ENCODE results near the gene AMOTL2.

The AMOTL2 gene

DNA sequence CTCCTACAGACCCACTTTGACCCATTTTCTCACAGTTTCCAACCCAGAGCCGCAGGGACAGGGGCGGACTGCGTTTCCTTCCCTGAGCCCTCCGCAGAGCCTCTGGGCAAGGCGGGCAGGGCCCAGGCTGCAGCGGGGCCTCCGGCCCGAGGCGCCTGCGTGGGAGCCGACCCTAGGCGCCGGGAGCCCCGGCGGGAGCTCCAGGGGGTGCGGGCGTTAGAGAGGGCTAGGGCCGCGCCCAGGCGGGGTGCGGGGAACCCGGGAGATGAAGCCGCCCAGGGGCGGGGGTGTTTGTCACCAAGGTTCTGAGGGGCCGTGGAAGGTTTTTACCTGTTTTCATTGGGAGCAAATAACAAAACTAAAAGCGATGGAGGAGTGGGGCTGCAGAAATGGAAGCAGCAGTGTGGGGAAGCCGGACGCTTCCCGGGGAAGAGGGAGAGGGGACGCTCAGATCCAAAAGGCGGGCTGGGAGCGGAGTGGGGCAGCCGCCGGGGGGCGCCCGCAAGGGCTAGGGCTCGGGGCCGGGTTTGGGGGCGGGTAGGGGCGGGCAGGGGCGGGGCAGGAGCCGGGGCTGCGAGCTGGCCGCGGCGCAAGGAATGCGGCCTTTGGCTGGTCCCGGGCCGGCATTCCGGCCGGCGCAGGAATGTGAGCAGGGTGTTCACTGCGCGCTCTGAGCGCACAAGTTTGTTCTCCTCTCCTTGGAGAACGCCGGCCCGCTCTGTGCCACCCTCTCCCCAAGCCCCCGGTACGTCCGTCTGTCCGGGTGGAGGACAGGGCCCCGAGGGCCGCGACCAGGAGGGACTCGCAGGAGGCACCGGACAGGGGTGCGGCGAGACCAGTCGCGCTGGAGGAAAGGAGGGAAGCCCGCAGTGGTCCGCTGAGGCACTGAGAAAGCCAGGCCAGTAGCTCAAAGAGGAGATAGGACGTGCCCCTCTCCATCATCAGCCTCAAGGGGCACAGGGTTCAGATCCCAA is 61.1 kb downstream of the AMOTL2 start:
- no peak for DNase-seq

DNA sequence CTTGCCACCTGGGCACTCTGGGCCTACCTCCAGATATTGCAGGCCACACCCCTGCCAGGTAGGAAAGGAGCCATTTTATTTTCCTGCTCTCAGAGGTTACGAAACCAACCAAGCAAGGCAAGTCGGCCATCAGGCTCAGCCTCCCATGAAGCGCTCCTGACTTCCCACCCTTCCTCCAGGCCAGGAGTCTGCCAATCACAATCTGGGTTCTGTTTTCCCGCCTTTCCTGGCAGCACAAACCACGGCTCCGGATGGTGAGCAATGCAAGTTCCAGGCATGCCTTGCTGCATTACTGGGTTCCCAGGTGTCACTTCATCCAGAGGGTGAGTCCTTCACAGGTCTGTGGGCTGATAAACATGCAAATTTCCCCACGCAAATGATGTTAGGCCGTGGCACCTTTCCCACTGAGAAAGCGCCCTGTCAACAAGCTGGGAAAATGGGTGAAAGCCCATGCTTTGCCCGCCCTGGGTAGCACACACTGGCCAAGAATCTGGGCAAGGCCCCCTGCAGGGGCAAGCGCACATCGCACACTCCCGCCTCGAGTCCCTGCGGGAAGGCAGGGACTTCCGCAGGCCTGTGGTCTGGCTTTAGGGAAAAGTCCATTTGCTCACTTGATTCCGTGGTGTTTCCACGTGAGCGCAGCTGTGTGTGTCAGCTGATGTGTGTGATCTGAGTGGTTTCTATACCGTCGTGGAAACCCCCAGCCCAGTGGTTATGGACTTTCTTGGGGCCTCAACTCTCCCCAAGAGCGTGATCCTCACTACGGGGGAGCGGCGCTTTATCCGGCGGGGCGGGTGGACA is 62.0 kb downstream of the AMOTL2 start:
- DNase-seq = no peak

DNA sequence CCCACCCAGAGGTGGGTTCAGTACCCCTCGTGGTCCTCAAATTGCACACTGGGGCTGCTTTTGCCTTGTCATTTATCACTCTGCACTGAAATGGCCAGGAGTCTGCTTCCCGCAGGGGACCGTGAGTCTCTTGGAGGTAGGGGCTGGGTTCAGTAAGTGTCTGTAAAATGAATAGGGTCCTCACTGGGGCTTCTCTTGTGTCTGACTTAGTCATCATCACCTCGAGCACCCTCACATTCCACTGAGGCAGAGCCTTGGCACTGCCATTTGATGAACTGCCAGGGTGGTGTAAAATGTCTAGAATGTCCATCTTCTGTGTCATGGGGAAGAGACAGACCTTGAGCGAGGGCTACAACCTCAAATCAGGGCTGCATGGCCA is 62.6 kb downstream of the AMOTL2 start:
- DNase-seq = no peak

DNA sequence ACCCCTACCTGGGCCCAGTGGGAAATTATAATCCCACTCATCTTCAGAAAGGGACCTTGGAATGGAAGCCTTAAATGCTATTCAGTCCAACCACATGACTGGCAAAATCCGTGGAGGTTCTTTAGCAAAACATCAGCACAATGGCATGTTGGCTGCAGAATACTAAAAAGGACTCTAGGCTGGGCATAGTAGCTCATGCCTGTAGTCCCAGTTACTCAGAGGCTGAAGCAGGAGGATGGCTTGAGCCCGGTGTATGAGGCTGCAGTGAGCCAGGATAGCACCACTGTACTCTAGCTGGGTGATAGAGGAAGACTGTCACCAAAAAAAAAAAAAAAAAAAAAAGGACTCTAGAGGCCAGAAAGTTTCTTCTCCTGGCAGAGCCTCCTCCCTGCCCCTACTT is 63.0 kb downstream of the AMOTL2 start:
- DNase-seq = no peak

DNA sequence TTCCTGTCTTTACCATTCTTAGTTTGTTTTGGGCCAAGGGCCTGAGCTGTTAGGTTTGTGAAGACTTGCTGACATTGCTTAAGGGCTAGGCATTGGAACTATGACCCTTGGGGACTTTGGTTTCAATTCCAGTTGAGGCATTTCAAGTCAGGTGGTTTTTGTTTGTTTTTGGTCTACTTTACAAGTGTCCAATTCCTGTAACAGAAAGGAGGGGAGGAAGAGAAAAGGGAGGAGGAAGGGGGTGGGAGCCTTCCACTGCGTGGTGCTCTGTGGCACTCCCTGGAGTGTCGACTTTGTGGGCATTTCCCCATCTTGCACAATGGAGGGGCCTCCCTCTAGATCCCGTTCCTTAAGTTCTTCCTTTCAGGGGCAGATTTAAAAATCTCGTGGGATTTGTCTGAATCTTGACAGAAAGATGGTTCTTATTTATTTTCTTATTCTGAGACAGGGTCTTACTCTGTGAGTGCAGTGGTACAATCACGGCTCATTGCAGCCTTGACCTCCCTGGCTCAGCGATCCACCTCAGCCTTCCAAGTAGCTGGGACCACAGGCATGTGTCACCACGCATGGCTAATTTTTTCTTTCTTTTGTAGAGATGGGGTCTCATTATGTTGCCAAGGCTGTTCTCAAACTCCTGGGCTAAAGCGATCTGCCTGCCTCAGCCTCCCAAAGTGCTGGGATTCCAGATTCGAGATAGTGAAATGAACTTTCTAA is 64.1 kb downstream of the AMOTL2 start:
- DNase-seq = no peak

DNA sequence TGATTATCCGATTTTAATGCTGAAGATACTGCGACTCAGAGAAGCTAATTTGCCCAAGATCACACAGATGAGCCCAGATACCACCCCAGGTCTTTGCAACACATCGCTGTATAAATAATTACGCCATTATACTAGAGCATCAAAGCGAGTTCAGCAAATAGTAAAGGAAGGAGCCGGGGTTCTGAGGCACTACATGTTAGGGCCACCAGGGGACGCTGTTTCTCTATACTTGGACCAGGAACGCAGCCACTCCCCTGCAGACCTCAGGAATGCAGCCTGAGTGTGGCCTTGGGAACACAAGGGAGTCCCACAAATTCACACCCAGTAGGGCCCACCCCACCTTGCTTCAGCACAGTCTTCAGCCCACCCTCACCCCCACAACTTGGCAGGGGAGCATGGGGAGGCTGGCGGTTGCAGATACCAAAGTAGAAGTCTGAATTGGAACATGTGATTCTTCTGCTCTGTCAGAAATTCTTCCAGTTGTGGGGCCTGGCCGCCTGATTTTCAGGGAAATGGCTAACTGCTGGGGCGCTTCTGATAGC is 65.8 kb downstream of the AMOTL2 start:
- peak; percentile 57 for DNase-seq

DNA sequence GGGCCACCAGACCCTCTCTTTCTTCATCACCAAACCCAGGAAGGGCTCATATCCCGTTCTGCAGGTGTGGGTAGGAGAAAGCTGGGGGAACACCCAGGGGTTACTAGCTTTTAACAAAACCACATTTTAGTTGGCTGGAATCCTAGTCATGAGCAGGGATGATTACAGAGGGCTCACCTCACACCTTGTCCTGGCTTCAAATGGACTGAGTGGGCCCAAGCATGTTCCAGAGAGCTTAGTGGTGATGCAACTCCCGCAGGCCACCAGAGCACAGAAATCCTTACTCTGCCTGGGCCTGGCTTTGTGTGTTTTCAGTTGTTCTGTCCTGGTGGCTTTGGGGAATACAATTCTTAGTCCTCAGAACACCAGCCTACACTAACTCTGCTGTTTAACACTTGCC is 66.8 kb downstream of the AMOTL2 start:
- no peak for DNase-seq

DNA sequence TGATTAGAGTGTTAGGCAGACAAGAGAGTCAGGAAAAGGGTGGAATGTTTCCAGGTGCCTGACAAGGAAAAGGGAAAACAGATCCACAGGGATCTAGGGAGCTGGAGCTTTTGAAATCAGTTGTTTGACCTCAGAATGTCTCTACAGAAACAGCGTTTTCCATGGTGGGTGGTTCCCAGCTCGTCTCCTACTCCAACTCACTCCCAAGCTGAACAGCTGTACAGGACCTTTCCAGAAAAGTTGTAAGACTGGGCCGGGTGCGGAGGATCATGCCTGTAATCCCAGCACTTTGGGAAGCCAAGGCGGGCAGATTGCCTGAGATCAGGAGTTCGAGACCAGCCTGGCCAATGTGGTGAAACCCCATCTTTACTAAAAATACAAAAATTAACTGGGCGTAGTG is 67.9 kb downstream of the AMOTL2 start:
- no peak for DNase-seq

All from NCI-H69 (cell line).